CD4-positive, alpha-beta T cell (primary cell): ENCODE data around the gene SUPT6H. TPM values are rescaled to one million over a fixed set of nuclear protein-coding genes. Genes with fewer than 3 reads are reported as not detected.
A peak's percentile ranks its signal among the peaks of the same experiment; 100 is the strongest.

Experiments
- ATAC-seq: fragments of 200-7000 bp; cut with Tn5 transposase; one replicate; pipeline ENCODE4 v1.10.0; 2022; ENCODE audit warnings: mild to moderate bottlenecking; ENCODE audit not compliant: poor library complexity
- CTCF ChIA-PET: fragments of 350-600 bp; sonication (Branson Sonifier 250); formaldehyde crosslinking; loops from one replicate; lab custom pipeline; 2021; ENCODE audit warnings: antibody characterized with exemption, inconsistent platforms; lab: Charles Lee
- POLR2A ChIA-PET: fragments of 350-600 bp; sonication (Branson Sonifier 250); formaldehyde crosslinking; loops from one replicate; lab custom pipeline; 2021; ENCODE audit warnings: antibody characterized with exemption, inconsistent platforms; lab: Charles Lee
- DNase-seq, 14 experiments: peaks; one replicate each; pipeline ENCODE4 v3.0.0-alpha.2; 2013 to 2020; ENCODE audit warnings: mixed read lengths in 2 of 14
- H3K27ac ChIP-seq, 2 donors: one replicate each; pipeline versions ENCODE4 v1.5.1 to v1.7.0; 2013; ENCODE audit warnings: low read length in 2 of 2, low read depth in 1 of 2, mild to moderate bottlenecking in 1 of 2
- H3K27me3 ChIP-seq, 2 experiments: 1 replicate in 1 of 2; 2 replicates in 1 of 2; pipeline versions ENCODE4 v1.6.1 to v1.7.0; 2013; ENCODE audit warnings: low read length in 2 of 2, control low read depth in 1 of 2, mild to moderate bottlenecking in 1 of 2, moderate library complexity in 1 of 2; ENCODE audit not compliant: insufficient read depth in 2 of 2, control insufficient read depth in 1 of 2
- H3K36me3 ChIP-seq: one replicate; pipeline ENCODE4 v1.6.1; 2013; ENCODE audit warnings: low read length, control low read depth; ENCODE audit not compliant: insufficient read depth
- H3K4me1 ChIP-seq: one replicate; pipeline ENCODE4 v1.6.1; 2013; ENCODE audit warnings: low read length, control low read depth; ENCODE audit not compliant: insufficient read depth
- H3K4me3 ChIP-seq: one replicate; pipeline ENCODE4 v1.5.1; 2013; ENCODE audit warnings: mild to moderate bottlenecking, low read length, moderate library complexity
- H3K9me3 ChIP-seq, 2 experiments: 1 replicate in 1 of 2; 2 replicates in 1 of 2; pipeline versions ENCODE4 v1.6.1 to v1.7.0; 2013; ENCODE audit warnings: low read length in 2 of 2, mild to moderate bottlenecking in 2 of 2, control low read depth in 1 of 2, moderate library complexity in 1 of 2; ENCODE audit not compliant: control insufficient read depth in 1 of 2, insufficient read depth in 1 of 2
- H3K27ac Mint-ChIP-seq: one replicate; pipeline ENCODE4 v1.8.0; 2020; ENCODE audit warnings: mixed read lengths
- H3K27me3 Mint-ChIP-seq: one replicate; pipeline ENCODE4 v1.8.0; 2021; ENCODE audit warnings: mixed read lengths
- H3K36me3 Mint-ChIP-seq: one replicate; pipeline ENCODE4 v1.8.0; 2021; ENCODE audit warnings: low read depth, mixed read lengths
- H3K4me1 Mint-ChIP-seq: one replicate; pipeline ENCODE4 v1.8.0; 2021; ENCODE audit warnings: low read depth, mixed read lengths
- H3K4me3 Mint-ChIP-seq: one replicate; pipeline ENCODE4 v1.8.0; 2020; ENCODE audit warnings: mild to moderate bottlenecking, mixed read lengths
- H3K9me3 Mint-ChIP-seq: one replicate; pipeline ENCODE4 v1.8.0; 2020; ENCODE audit warnings: mixed read lengths
- intact Hi-C, 2 experiments: fragments of 100-400 bp; cut with DNase I in 1 of 2; cut with micrococcal nuclease in 1 of 2; formaldehyde crosslinking; loops; one replicate each; pipeline versions ENCODE4 v1.15.1 to v1.9.0; 2023 to 2025; cut with DNase I, micrococcal nuclease
- total RNA-seq, 174 experiments: library from RNA in 2 of 174; stranded (reverse) in 2 of 174; gene quantifications; one replicate each; pipeline ENCODE4 v1.2.3 and lab custom pipeline; 2021 to 2026
- TF ChIP-seq, protein P1 (sequence below): fragments of 200-600 bp; IDR thresholded peaks from one replicate; pipeline ENCODE4 v1.8.0; 2022; ENCODE audit warnings: antibody characterized with exemption, mild to moderate bottlenecking

SUPT6H gene
- total RNA-seq, 2 experiments from 2014 or later: 149 to 151 TPM

DNA sequence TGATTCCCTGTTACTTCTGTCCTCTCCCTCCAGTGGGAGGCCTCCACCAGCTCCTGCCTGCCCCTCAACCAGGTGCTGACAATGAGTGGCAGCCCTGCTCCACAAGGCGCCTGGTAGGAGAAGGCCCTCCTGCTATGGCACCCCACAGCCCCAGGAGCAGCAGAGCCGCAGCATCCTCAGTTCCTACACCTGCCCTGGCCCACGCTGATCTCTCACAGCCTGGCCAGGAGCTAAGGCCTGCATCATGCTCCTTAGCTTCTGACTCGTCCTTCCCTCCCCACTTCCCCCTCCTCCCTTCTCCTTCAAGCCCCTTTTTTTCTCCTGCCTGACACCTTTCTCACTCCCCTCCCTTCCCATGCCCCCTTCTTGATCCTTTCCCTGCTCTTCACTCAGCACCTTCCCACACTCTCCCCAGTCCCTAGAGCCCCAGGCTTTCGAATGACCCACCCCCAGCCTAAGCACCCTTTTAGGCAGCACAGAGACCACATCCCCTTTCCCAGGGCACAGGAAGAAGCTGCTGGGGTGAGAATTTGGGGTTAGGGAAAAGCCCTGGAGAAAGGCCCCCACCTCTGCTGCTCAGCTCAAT lies 43.2 kb downstream of the SUPT6H start:
- H3K4me1 ChIP-seq: no peaks in the 10 kb centered on the region
- CTCF ChIA-PET: no interaction called here

DNA sequence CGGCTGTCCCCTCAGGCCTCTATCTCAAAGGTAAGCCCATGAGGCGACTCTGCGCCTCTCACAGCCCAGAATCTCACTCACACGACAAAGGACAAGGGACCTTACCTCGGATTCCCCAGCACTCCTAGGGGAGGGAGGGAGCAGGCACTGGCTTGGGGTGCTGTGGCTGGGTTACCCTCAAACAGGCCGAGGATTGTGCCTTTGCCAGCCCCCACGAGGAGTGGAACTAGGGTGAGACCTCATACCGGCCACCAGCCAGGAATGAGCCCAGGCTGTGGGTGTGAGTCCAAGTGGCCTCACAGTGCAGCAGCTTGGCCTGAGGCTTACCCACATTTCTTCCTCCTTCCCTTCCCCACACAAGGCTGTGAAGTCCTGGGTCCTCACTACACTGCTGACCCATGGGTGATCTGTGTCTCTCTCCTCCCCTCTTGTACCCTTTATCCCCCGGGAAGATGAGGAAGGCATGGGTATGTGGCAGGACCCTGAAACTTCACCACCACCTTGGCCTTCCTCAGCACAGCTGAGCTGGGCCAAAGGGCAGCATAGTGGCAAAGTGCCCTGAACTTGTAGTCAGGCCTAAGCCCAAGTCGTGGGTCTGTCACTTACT lies 43.8 kb downstream of the SUPT6H start:
- ChIA-PET CTCF (interaction anchor here (0.6 kb wide), 1 partner anchor 1019 kb away, joined by 3 read pairs; no protein-coding TSS in a partner anchor), POLR2A (no interaction called here)
- Histone ChIP-seq H3K27me3 (no peaks in the 10 kb centered on the region), H3K4me3 (no peak overlapping the region), H3K27ac (no peak overlapping the region), H3K36me3 (peaks cover 27% of the 10 kb centered on the region), H3K4me1 (peaks cover 4% of the 10 kb centered on the region), H3K9me3 (no peaks in the 10 kb centered on the region)
- Mint-ChIP-seq H3K4me1 (peaks cover 5% of the 10 kb centered on the region), H3K4me3 (no peak overlapping the region), H3K36me3 (peaks cover 34% of the 10 kb centered on the region), H3K9me3 (no peaks in the 10 kb centered on the region), H3K27ac (peak overlapping the region; percentile 27), H3K27me3 (no peaks in the 10 kb centered on the region)
- intact Hi-C loops: no loop called here
- no peak for ATAC-seq
- TF ChIP-seq, protein P1, sequence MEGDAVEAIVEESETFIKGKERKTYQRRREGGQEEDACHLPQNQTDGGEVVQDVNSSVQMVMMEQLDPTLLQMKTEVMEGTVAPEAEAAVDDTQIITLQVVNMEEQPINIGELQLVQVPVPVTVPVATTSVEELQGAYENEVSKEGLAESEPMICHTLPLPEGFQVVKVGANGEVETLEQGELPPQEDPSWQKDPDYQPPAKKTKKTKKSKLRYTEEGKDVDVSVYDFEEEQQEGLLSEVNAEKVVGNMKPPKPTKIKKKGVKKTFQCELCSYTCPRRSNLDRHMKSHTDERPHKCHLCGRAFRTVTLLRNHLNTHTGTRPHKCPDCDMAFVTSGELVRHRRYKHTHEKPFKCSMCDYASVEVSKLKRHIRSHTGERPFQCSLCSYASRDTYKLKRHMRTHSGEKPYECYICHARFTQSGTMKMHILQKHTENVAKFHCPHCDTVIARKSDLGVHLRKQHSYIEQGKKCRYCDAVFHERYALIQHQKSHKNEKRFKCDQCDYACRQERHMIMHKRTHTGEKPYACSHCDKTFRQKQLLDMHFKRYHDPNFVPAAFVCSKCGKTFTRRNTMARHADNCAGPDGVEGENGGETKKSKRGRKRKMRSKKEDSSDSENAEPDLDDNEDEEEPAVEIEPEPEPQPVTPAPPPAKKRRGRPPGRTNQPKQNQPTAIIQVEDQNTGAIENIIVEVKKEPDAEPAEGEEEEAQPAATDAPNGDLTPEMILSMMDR: no peak
- no peak for DNase-seq

More for the DNA sequence above, 43.2 kb downstream of the SUPT6H start:
- Mint-ChIP-seq H3K27ac (no peak overlapping the region), H3K9me3 (no peaks in the 10 kb centered on the region), H3K27me3 (no peaks in the 10 kb centered on the region), H3K4me1 (no peaks in the 10 kb centered on the region), H3K36me3 (peaks cover 41% of the 10 kb centered on the region), H3K4me3 (no peak overlapping the region)
- no peak for DNase-seq
- Histone ChIP-seq H3K4me3 (no peak overlapping the region), H3K27ac (peak overlapping the region in 1 of 2 donors; percentile 11), H3K9me3 (no peaks in the 10 kb centered on the region), H3K36me3 (peaks cover 34% of the 10 kb centered on the region), H3K27me3 (no peaks in the 10 kb centered on the region)
- POLR2A ChIA-PET: no interaction called here
- no peak for ATAC-seq
- TF ChIP-seq, protein P1: no peak
- intact Hi-C loops: no loop called here

DNA sequence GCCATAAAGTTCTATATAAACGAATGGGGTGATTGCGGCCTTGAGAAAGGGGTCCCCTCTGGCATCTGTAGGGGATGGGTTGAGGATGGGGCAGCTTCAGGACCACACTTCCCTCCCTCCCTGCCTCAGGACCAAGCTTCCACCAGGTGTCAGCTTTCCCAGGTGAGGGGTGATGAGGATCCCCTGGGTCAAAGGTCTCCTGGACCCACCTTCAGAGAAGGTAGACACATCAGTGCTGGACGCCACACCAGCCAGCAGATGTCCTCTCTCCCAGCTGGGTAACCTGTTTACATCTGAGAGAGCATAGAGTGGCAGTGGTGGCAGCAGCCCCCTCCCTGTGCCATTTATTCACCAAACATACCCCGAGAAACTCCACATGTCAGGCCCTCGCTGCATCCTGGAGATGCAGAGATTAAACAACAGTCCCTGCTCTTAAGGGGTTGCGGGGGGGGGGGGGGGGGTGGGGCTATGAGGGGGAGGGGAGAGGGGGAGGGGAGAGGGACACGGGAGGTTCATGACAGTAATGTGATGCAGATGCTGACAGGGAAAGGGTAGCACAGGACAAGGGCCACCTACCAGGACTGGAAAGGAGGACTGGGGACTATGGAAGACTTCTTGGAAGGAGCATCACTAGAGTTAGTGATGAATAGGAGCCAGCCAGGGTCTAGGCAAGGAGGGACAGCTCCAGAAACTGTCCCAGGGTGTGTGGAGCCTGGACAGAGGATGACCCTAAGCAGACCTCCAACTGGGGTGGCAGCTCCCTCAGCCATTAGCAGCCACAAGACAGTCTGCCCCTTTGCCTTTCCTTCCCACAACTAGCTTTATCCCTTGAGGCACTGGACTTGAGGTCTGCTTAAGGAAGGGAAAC lies 44.7 kb downstream of the SUPT6H start:
- Histone ChIP-seq H3K4me1 (peaks cover 8% of the 10 kb centered on the region), H3K27me3 (no peaks in the 10 kb centered on the region), H3K27ac (no peak overlapping the region), H3K4me3 (no peak overlapping the region), H3K36me3 (peaks cover 19% of the 10 kb centered on the region), H3K9me3 (no peaks in the 10 kb centered on the region)
- no peak for ATAC-seq
- CTCF ChIA-PET: interaction anchor here (0.6 kb wide), 1 partner anchor 1018 kb away, joined by 3 read pairs; no protein-coding TSS in a partner anchor
- Mint-ChIP-seq H3K27me3 (no peaks in the 10 kb centered on the region), H3K9me3 (no peaks in the 10 kb centered on the region), H3K36me3 (peaks cover 25% of the 10 kb centered on the region), H3K4me1 (peaks cover 11% of the 10 kb centered on the region), H3K4me3 (peak overlapping the region; percentile 36), H3K27ac (peak overlapping the region; percentile 38)
- DNase-seq: no peak
- POLR2A ChIA-PET: interaction anchor here (1.2 to 1.5 kb wide), 2 partner anchors 13 to 62 kb away, joined by 3 to 7 read pairs; partner anchors contain the start of genes BLTP2 and RPL23A
- TF ChIP-seq, protein P1: no peak
- intact Hi-C loops: no loop called here
